HG03066 (cell line): ENCODE data around the gene HACD2.

Source experiments
- ATAC-seq: cut with Tn5 transposase; IDR thresholded peaks from one replicate; pipeline ENCODE4 v1.9.1; 2021; ENCODE audit warnings: low read depth; ENCODE audit not compliant: unreplicated experiment

HACD2 gene

DNA sequence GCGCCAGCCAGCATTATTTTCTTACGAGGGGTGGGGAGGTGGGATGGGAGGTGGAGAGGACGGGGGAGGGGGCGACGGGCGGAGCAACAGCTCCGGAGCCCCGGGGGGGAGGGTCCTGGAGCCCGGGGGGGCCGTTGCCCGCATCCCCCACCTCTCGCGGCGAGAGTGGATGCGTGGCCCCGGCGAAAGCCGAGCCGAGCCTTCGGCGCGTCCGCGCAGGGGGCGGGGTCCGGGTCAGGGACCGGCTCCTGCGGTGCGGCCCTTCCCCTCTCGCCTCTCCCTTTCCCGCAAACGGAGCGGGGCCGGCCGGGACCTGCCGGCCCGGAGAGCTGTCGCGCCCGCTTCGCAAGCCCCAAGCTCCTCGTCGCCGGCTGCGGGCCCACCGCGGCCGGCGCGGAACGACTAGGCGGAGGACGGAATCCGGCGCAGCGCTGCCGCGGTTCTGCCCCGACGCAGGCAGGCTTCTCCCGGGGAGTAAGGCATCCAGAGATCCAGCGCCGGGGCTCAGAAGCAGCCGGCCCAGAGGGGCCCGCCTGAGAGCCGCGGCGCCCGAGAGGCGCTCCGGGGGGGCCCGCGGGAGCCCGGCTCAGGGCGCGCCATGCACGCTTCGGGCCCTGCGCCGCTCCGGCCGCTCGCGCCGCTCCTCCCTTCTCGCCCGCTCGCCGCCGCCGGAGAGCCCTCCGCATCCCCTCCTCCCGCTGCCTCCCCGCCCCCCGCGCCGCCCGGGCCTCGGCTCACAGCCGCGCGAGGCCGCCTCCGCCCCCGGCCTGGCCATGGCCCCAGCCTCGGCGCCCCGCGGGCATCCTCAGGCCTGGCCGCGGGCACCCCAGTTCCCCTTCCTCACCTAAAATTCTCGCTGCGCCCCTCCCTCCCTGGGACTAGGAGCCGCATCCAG is 135.5 kb downstream of the HACD2 start:
- no peak for ATAC-seq

- no peak for ATAC-seq
These were observed 136.2 kb downstream of the HACD2 start, which contains the start of gene ADCY5 for GRCh38 chr3:123448536-123449101. ADCY5 (minus strand) TSS chr3:123449090; CDS start chr3:123448545, 545 bp downstream.

DNA sequence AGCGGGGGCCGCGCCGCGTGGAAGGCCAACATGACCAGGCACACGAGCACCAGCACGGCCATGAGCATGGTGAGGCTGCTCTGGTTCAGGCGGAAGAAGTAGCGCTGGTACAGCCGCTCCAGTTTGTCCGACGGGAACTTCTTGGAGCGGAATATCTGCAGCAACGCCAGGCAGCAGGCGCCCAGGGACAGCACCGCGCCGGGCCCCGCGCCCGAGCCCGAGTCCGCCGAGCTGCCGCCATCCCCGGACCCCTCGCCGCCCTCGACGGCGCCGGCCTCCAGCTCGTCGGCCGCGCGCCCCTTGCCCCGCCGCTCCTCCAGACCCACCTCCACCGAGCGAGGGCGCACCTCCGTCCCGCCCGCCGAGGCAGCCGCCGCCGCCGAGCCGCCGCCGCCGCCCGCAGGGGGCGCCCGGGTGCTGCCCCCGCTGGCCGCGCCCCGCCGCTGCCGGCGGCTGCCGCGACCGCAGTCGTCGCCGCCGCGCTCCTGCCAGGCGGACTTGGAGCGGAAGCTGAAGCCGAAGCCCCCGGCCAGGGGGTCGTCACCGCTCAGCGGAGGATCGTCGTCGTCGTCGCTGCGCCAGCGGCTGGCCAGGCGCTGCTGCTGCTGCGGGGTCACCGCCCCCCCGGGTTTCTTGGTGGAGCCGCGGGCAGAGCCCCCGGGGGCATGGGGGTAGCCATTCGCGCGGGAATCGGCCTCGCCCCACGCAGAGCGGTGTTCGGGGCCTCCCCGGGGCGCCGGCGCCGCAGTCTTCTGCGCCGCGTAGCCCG is 136.9 kb downstream of the HACD2 start:
- ATAC-seq, result no peak

GRCh38 chr3:123447416-123447748 is 137.5 kb downstream of the HACD2 start:
- no peak for ATAC-seq

DNA sequence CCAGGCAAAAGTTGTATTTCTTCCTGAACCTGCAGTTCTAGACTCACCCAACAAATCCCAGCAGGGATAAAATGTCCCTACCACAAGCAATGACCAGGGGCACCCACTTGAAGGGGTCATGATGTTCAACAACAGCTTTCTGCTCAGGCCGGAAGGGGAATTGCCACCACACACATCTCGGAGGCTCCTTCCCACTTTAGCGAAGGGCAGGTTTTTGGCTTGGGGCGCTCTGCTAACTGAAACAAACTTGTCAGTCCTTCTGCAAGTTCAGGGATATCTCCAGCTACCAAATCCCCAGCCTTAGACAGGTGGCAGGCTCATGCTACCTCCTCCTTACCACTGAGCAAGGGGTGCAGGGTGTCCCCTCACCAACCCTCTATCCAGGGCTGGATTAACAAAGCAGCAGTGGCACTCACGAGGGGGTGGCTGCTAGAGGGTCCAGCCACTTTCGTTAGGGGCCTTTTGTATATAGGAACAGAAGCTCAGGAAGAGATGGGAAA is 138.2 kb downstream of the HACD2 start:
- ATAC-seq, result no peak

DNA sequence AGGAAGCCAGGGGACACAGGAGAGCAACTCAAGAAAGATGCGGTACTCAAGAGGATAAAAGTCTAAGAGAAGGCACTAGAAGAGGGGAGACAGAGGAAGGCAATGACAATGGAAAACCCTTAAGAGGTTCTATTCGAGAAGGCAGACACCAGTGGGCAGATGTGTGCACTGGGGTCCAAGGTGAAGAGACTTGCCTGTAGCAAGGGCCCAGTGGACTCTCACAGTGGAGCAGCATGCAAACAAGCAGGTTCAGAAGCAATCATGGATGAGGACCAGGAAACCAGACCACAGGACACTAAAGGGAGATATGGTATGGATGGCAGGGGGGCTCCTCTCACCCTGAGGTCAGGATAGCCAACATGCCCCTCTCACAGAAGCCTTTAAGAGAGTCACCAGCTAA is 138.6 kb downstream of the HACD2 start:
- ATAC-seq, result no peak

- no peak for ATAC-seq
These were observed 139.2 kb downstream of the HACD2 start for GRCh38 chr3:123445702-123446101.

GRCh38 chr3:123444744-123445143 is 140.1 kb downstream of the HACD2 start:
- no peak for ATAC-seq

DNA sequence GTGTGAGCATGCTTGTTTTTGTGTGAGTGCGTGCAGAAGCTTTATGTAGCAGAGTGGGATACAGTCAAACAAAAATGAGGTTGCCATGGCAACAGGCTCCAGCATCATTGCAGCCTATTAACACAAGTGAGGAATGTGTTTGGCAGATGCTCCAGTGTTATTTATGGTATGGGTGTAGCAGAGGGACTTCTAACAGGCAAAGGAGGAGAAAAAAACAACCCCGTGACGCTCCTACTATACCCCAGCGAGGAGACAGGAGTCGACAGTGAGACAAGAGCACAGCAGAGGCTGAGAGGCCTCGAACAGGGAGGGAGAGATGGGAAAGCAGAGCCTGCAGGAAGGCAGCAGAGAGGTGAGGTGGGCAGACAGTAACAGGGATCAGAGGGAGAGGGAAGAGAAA is 140.8 kb downstream of the HACD2 start:
- ATAC-seq, result no peak

DNA sequence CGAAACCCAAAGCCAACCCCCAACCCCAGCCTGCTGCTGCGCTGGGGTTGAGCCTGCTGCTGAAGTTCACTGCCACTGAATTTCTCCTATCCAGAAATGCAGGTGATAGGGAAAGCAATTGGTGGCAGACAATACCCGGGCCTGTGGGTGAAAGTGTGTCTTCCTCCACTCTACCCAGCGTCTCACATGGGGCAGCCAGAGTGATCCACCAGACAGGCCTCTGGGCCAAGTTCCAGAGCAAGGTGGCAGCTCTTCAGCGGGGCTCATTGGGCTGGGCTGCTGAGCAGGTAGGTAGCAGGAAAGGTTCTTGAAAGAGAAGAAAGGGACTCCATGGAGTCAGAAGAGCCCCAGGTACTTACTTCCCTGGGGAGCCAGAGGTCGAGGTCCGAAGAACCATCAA is 141.9 kb downstream of the HACD2 start:
- ATAC-seq, result no peak

DNA sequence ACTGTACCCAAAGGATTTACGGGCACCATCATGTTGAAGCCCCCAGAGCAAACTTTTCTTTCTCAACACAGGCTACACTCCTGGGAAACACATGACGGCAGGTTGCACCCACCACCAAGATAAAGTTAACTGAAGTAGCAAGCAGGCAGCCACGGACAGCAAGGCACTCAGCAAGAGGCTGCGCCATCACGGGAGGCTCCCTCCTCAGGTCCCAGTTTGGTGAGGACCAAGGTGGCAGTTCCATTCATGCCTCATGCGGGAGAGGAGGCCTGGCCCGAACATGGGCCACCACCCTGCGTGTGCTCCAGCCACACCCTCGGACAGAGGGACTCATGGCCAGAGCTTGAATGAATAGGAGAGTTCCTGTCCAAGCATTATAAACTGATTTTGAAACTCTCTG is 142.7 kb downstream of the HACD2 start:
- ATAC-seq, result no peak
